ENCODE results near the gene GPSM1. TPM values are rescaled to one million over a fixed set of nuclear protein-coding genes. Genes with fewer than 3 reads are reported as not detected.

The GPSM1 gene
- total RNA-seq, 1 donor from 2014 or later, result 82.2 TPM

DNA sequence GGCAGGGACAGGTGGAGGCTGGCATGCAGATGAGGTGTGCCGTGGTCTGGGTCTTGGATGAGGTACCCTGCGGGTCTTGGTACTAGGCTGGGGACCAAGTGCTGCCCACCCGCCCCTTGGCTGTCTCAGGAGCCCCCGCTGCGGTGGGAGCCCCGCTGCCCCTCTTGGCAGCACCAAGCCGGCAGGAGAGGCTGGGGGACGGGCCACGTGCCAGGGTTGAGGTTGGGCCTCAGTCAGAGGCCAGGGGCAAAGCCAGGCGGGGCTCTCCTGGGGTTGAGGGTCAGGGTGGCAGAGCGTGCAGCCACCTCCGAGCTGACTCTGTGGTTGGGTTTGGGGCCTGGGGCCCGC, 44.2 kb downstream of the GPSM1 start:
- Mint-ChIP-seq H3K4me1 (ENCODE audit: low read depth) (peaks cover 2% of the 10 kb centered on the region), H3K27me3 (no peaks in the 10 kb centered on the region), H3K9me3 (ENCODE audit: low read depth) (no peaks in the 10 kb centered on the region), H3K27ac (no peak overlapping the region), H3K4me3 (ENCODE audit: low read depth) (no peak overlapping the region), H3K36me3 (ENCODE audit: insufficient read depth) (no peaks in the 10 kb centered on the region)
- TF ChIP-seq, protein P1, sequence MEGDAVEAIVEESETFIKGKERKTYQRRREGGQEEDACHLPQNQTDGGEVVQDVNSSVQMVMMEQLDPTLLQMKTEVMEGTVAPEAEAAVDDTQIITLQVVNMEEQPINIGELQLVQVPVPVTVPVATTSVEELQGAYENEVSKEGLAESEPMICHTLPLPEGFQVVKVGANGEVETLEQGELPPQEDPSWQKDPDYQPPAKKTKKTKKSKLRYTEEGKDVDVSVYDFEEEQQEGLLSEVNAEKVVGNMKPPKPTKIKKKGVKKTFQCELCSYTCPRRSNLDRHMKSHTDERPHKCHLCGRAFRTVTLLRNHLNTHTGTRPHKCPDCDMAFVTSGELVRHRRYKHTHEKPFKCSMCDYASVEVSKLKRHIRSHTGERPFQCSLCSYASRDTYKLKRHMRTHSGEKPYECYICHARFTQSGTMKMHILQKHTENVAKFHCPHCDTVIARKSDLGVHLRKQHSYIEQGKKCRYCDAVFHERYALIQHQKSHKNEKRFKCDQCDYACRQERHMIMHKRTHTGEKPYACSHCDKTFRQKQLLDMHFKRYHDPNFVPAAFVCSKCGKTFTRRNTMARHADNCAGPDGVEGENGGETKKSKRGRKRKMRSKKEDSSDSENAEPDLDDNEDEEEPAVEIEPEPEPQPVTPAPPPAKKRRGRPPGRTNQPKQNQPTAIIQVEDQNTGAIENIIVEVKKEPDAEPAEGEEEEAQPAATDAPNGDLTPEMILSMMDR (IDR thresholded peaks at IDR 0.05; ENCODE audit: unreplicated experiment), result no peak
- DNase-seq (ENCODE audit: low spot score, unreplicated experiment), result no peak

DNA sequence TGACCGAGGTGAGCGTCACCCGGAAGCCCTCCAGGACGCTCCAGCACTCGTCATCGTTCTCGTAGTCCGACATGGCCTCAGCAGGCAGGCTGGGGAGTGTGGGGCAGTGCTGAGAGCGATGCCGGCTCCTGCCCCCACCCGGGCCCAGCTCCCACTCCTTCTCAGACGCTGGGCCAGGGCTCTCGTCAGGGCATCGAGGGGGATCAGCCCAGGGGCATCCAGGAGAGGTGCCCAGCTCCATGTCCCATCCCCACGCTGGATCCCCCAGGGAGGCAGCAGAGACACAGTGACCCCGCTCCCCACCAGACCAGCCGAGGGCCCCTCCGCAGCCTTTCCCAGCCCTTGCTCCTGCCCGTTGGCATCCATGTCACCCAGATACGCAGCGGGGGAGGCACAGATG, 44.7 kb downstream of the GPSM1 start:
- Mint-ChIP-seq H3K27ac (no peak overlapping the region), H3K9me3 (ENCODE audit: low read depth) (no peaks in the 10 kb centered on the region), H3K4me1 (ENCODE audit: low read depth) (peaks cover 2% of the 10 kb centered on the region), H3K4me3 (ENCODE audit: low read depth) (no peak overlapping the region), H3K27me3 (no peaks in the 10 kb centered on the region), H3K36me3 (ENCODE audit: insufficient read depth) (no peaks in the 10 kb centered on the region)
- TF ChIP-seq, protein P1 (IDR thresholded peaks at IDR 0.05; ENCODE audit: unreplicated experiment), result no peak
- no peak for DNase-seq (ENCODE audit: low spot score, unreplicated experiment)

GRCh38 chr9:136372561-136373299, 45.4 kb downstream of the GPSM1 start:
- no peak for DNase-seq (ENCODE audit: low spot score, unreplicated experiment)
- TF ChIP-seq, protein P1 (IDR thresholded peaks at IDR 0.05; ENCODE audit: unreplicated experiment), result peak; percentile 16
- Mint-ChIP-seq H3K27me3 (no peaks in the 10 kb centered on the region), H3K4me3 (ENCODE audit: low read depth) (no peak overlapping the region), H3K27ac (no peak overlapping the region), H3K36me3 (ENCODE audit: insufficient read depth) (no peaks in the 10 kb centered on the region), H3K9me3 (ENCODE audit: low read depth) (no peaks in the 10 kb centered on the region), H3K4me1 (ENCODE audit: low read depth) (peaks cover 2% of the 10 kb centered on the region)

- TF ChIP-seq, protein P1 (IDR thresholded peaks at IDR 0.05; ENCODE audit: unreplicated experiment), result no peak
- Mint-ChIP-seq H3K36me3 (ENCODE audit: insufficient read depth) (no peaks in the 10 kb centered on the region), H3K9me3 (ENCODE audit: low read depth) (no peaks in the 10 kb centered on the region), H3K4me3 (ENCODE audit: low read depth) (no peak within 1 kb of the TSS), H3K27me3 (no peaks in the 10 kb centered on the region), H3K27ac (no peak within 1 kb of the TSS), H3K4me1 (ENCODE audit: low read depth) (peaks cover 2% of the 10 kb centered on the region)
- no peak for DNase-seq (ENCODE audit: low spot score, unreplicated experiment)
These were observed 46.2 kb downstream of the GPSM1 start, which contains the start of gene CARD9 for GRCh38 chr9:136373300-136374182. Gene CARD9 (minus strand): TSS chr9:136373669. CDS start chr9:136372078, 1,591 bp downstream.

- H3K36me3 Mint-ChIP-seq (ENCODE audit: insufficient read depth), result no peaks in the 10 kb centered on the region
- H3K4me1 Mint-ChIP-seq (ENCODE audit: low read depth), result peaks cover 2% of the 10 kb centered on the region
- no peaks in the 10 kb centered on the region for H3K27me3 Mint-ChIP-seq
- H3K27ac Mint-ChIP-seq, result no peak overlapping the region
- TF ChIP-seq, protein P1 (IDR thresholded peaks at IDR 0.05; ENCODE audit: unreplicated experiment), result no peak
- H3K9me3 Mint-ChIP-seq (ENCODE audit: low read depth), result no peaks in the 10 kb centered on the region
- no peak overlapping the region for H3K4me3 Mint-ChIP-seq (ENCODE audit: low read depth)
- DNase-seq (ENCODE audit: low spot score, unreplicated experiment), result no peak
These were observed 46.8 kb downstream of the GPSM1 start for GRCh38 chr9:136374183-136374575.

All from progenitor cell of endocrine pancreas (in vitro differentiated cells).